Parathyroid adenoma (tissue), 2 donors: ENCODE measurements around the gene PKN1.
"Not testable (repeated sequence)": the region's sequence is repeated elsewhere in the genome, so short reads cannot be mapped to it uniquely, and the experiment has no call there.

Experiments
- H2AFZ ChIP-seq: fragments of 300-600 bp; sonication (generic); one replicate; pipeline ENCODE4 v1.7.0; 2017; ENCODE audit warnings: antibody characterized with exemption, mild to moderate bottlenecking
- H3K27ac ChIP-seq: fragments of 300-600 bp; sonication (generic); one replicate; pipeline ENCODE4 v1.7.0; 2017
- H3K27me3 ChIP-seq: fragments of 300-600 bp; sonication (generic); one replicate; pipeline ENCODE4 v1.7.0; 2017; ENCODE audit warnings: low read length; ENCODE audit not compliant: control insufficient read depth, insufficient read depth
- H3K36me3 ChIP-seq: fragments of 300-600 bp; sonication (generic); one replicate; pipeline ENCODE4 v1.7.0; 2017; ENCODE audit warnings: low read length; ENCODE audit not compliant: control insufficient read depth, insufficient read depth
- H3K4me1 ChIP-seq: fragments of 300-600 bp; sonication (generic); one replicate; pipeline ENCODE4 v1.7.0; 2017; ENCODE audit warnings: control low read depth
- H3K4me2 ChIP-seq: fragments of 300-600 bp; sonication (generic); one replicate; pipeline ENCODE4 v1.7.0; 2017; ENCODE audit warnings: low read length
- H3K4me3 ChIP-seq: fragments of 300-600 bp; sonication (generic); one replicate; pipeline ENCODE4 v1.7.0; 2017; ENCODE audit warnings: low read depth, low read length
- H3K79me2 ChIP-seq: fragments of 300-600 bp; sonication (generic); one replicate; pipeline ENCODE4 v1.7.0; 2017; ENCODE audit warnings: control low read depth
- H3K9ac ChIP-seq: fragments of 300-600 bp; sonication (generic); one replicate; pipeline ENCODE4 v1.7.0; 2017; ENCODE audit warnings: mild to moderate bottlenecking
- H3K9me3 ChIP-seq: fragments of 300-600 bp; sonication (generic); one replicate; pipeline ENCODE4 v1.7.0; 2017; ENCODE audit warnings: low read length; ENCODE audit not compliant: control insufficient read depth
- CTCF ChIP-seq: fragments of 300-600 bp; sonication (generic); IDR thresholded peaks from one replicate; pipeline ENCODE4 v1.7.0; 2017; ENCODE audit warnings: antibody characterized with exemption, mild to moderate bottlenecking
- donor health status: primary hyperparathyroidism.

The PKN1 gene

GRCh38 chr19:14400951-14401431, 32.1 kb upstream of the PKN1 start:
- Histone ChIP-seq H3K9ac (no peak overlapping the region), H3K27ac (no peak overlapping the region), H3K79me2 (no peaks in the 10 kb centered on the region), H3K4me1 (no peaks in the 10 kb centered on the region), H3K9me3 (no peaks in the 10 kb centered on the region), H3K4me3 (no peak overlapping the region), H2AFZ (no peak overlapping the region), H3K36me3 (no peaks in the 10 kb centered on the region), H3K27me3 (no peaks in the 10 kb centered on the region), H3K4me2 (no peak overlapping the region)
- TF ChIP-seq CTCF = no peak

GRCh38 chr19:14401468-14402195, 31.5 kb upstream of the PKN1 start:
- Histone ChIP-seq H3K36me3 (no peaks in the 10 kb centered on the region), H3K9ac (no peak overlapping the region), H3K4me2 (no peak overlapping the region), H3K4me1 (no peaks in the 10 kb centered on the region), H2AFZ (no peak overlapping the region), H3K9me3 (no peaks in the 10 kb centered on the region), H3K4me3 (no peak overlapping the region), H3K27me3 (no peaks in the 10 kb centered on the region), H3K79me2 (no peaks in the 10 kb centered on the region), H3K27ac (no peak overlapping the region)
- no peak for TF ChIP-seq CTCF

GRCh38 chr19:14402332-14403144, 30.6 kb upstream of the PKN1 start:
- no peaks in the 10 kb centered on the region for H3K27me3 ChIP-seq
- no peak overlapping the region for H3K27ac ChIP-seq
- H2AFZ ChIP-seq = no peak overlapping the region
- no peak overlapping the region for H3K9ac ChIP-seq
- H3K4me2 ChIP-seq = no peak overlapping the region
- no peak for TF ChIP-seq CTCF
- H3K4me3 ChIP-seq = no peak overlapping the region
- no peaks in the 10 kb centered on the region for H3K36me3 ChIP-seq
- H3K79me2 ChIP-seq = no peaks in the 10 kb centered on the region
- no peaks in the 10 kb centered on the region for H3K4me1 ChIP-seq
- no peaks in the 10 kb centered on the region for H3K9me3 ChIP-seq

- H3K4me3 ChIP-seq, H3K9me3 ChIP-seq, H3K4me1 ChIP-seq, H3K79me2 ChIP-seq, H3K36me3 ChIP-seq, H3K27me3 ChIP-seq, H2AFZ ChIP-seq, H3K9ac ChIP-seq, H3K27ac ChIP-seq, H3K4me2 ChIP-seq: not testable (repeated sequence)
Observed at GRCh38 chr19:14403145-14403930, 29.8 kb upstream of the PKN1 start.

GRCh38 chr19:14404312-14404711, 28.8 kb upstream of the PKN1 start:
- Histone ChIP-seq H3K4me1 (no peaks in the 10 kb centered on the region), H3K27me3 (no peaks in the 10 kb centered on the region), H3K9me3 (no peaks in the 10 kb centered on the region), H3K4me2 (no peak overlapping the region), H3K9ac (no peak overlapping the region), H3K36me3 (no peaks in the 10 kb centered on the region), H3K27ac (no peak overlapping the region), H2AFZ (no peak overlapping the region), H3K4me3 (no peak overlapping the region), H3K79me2 (no peaks in the 10 kb centered on the region)
- TF ChIP-seq CTCF = no peak
